HepG2 (cell line): ENCODE measurements around the gene TCAP. TPM values are rescaled to one million over a fixed set of nuclear protein-coding genes. Genes with fewer than 3 reads are reported as not detected.

Experiments used
- FOXA3 ChIP-seq: IDR thresholded peaks from 2 replicates; pipeline ENCODE4 v1.6.1; 2016; ENCODE audit warnings: missing genetic modification reagents, missing compliant biosample characterization
- GRHL1 ChIP-seq: sonication (generic); formaldehyde crosslinking; conservative IDR thresholded peaks from 2 replicates; pipeline ENCODE4 v1.8.0; 2022; ENCODE audit warnings: missing genetic modification reagents
- KLF12 ChIP-seq: sonication (generic); formaldehyde crosslinking; IDR thresholded peaks from 2 replicates; pipeline ENCODE4 v1.4.0; 2020; ENCODE audit warnings: missing genetic modification reagents, borderline replicate concordance
- NCOA2 ChIP-seq: sonication (generic); formaldehyde crosslinking; IDR thresholded peaks from 2 replicates; pipeline ENCODE4 v1.8.0; 2022; ENCODE audit warnings: inconsistent platforms
- PPARG ChIP-seq: conservative IDR thresholded peaks from 2 replicates; pipeline ENCODE4 v1.6.1; 2016; ENCODE audit warnings: missing biosample characterization, missing genetic modification reagents
- SMAD1 ChIP-seq: sonication (generic); formaldehyde crosslinking; IDR thresholded peaks from 2 replicates; pipeline ENCODE4 v1.4.0; 2020; ENCODE audit warnings: missing genetic modification reagents, low read depth, mild to moderate bottlenecking, borderline replicate concordance
- SP1 ChIP-seq, 2 experiments: fragments of 450-650 bp in 1 of 2; sonication (generic) in 1 of 2; formaldehyde crosslinking in 1 of 2; IDR thresholded peaks; 2 replicates each; pipeline versions ENCODE4 v1.4.0 to v1.6.1; 2016 to 2020; ENCODE audit warnings: missing genetic modification reagents in 1 of 2
- TFAP4 ChIP-seq: sonication (generic); IDR thresholded peaks from 2 replicates; pipeline ENCODE4 v1.6.1; 2016; ENCODE audit warnings: low read depth, borderline replicate concordance
- THAP11 ChIP-seq: IDR thresholded peaks from 2 replicates; pipeline ENCODE4 v1.6.1; 2016; ENCODE audit warnings: missing biosample characterization, missing genetic modification reagents
- ZKSCAN8 ChIP-seq: IDR thresholded peaks from 2 replicates; pipeline ENCODE4 v1.6.1; 2016; ENCODE audit warnings: borderline replicate concordance, missing genetic modification reagents, missing compliant biosample characterization
- ZNF12 ChIP-seq: sonication (generic); formaldehyde crosslinking; IDR thresholded peaks from 2 replicates; pipeline ENCODE4 v1.5.0; 2020; ENCODE audit warnings: missing genetic modification reagents
- ZNF143 ChIP-seq: sonication (generic); formaldehyde crosslinking; IDR thresholded peaks from 2 replicates; pipeline ENCODE4 v1.4.0; 2020; ENCODE audit warnings: missing genetic modification reagents
- ZNF577 ChIP-seq: sonication (generic); formaldehyde crosslinking; IDR thresholded peaks from 2 replicates; pipeline ENCODE4 v1.4.0; 2020; ENCODE audit warnings: mild to moderate bottlenecking, low read depth, missing genetic modification reagents, borderline replicate concordance
- ZNF580 ChIP-seq: IDR thresholded peaks from 2 replicates; pipeline ENCODE4 v1.6.1; 2016; ENCODE audit warnings: low read depth, borderline replicate concordance
- ZNF589 ChIP-seq: sonication (generic); formaldehyde crosslinking; conservative IDR thresholded peaks from 2 replicates; pipeline ENCODE4 v1.8.0; 2022; ENCODE audit warnings: mild to moderate bottlenecking, moderate library complexity, missing genetic modification reagents
- ZNF614 ChIP-seq: IDR thresholded peaks from 2 replicates; pipeline ENCODE4 v1.6.1; 2018; ENCODE audit warnings: missing biosample characterization, missing genetic modification reagents, inconsistent platforms, borderline replicate concordance
- polyA plus RNA-seq, 8 experiments: library from polyadenylated mRNA; depleted of rRNA in 3 of 8; stranded (reverse) in 7 of 8; unstranded in 1 of 8; fragments of >200 nt; fragmentation: Illumina TruSeq in 4 of 8; extraction: Trizol in 4 of 8; gene quantifications; 2 replicates each; pipeline versions ENCODE4 v1.2.1 to v1.2.3, GENCODE V29; 2011 to 2016; ENCODE audit warnings: low read depth in 4 of 8, missing spikeins in 1 of 8, mixed read lengths in 1 of 8; ENCODE audit not compliant: insufficient read depth in 1 of 8
- total RNA-seq, 5 experiments: library from RNA; depleted of rRNA; stranded (reverse); fragments of >200 nt; fragmentation: Illumina TruSeq; extraction: Trizol; gene quantifications; 2 replicates each; pipeline ENCODE4 v1.2.3, GENCODE V29; 2016; ENCODE audit warnings: low read depth in 1 of 5
- TF ChIP-seq, protein P1 (sequence below): sonication (generic); formaldehyde crosslinking; IDR thresholded peaks from 2 replicates; pipeline ENCODE4 v1.4.0; 2020; ENCODE audit warnings: mild to moderate bottlenecking, missing genetic modification reagents, borderline replicate concordance
- TF ChIP-seq, protein P2 (sequence below): sonication (generic); formaldehyde crosslinking; IDR thresholded peaks from 2 replicates; pipeline ENCODE4 v1.8.1; 2023; ENCODE audit warnings: mild to moderate bottlenecking, missing genetic modification reagents, borderline replicate concordance
- TF ChIP-seq, protein P3 (sequence below): sonication (generic); formaldehyde crosslinking; IDR thresholded peaks from 2 replicates; pipeline ENCODE4 v1.8.0; 2022; ENCODE audit warnings: mild to moderate bottlenecking, missing genetic modification reagents, moderate library complexity

The TCAP gene
- total and polyA plus RNA-seq, 2 of the 13 experiments (the other 11 are each of a cell fraction or from before 2014, with no cell fraction given), result 0.24 to 0.65 TPM

- peak; percentile 50; the same call in 1 of the 2 replicates for TF ChIP-seq FOXA3
- TF ChIP-seq GRHL1, result no peak
- TF ChIP-seq SMAD1 (CRISPR knock-in tag), result peak; percentile 40; the same call in 1 of the 2 replicates
- TF ChIP-seq KLF12 (CRISPR knock-in tag), result no peak
- TF ChIP-seq ZKSCAN8 (CRISPR knock-in tag), result 0 out of 2 replicates have a peak, but pooled peaks have one; percentile 26
- TF ChIP-seq TFAP4, result peak; percentile 93; the same call in 1 of the 2 replicates
- 0 out of 2 replicates have a peak, but pooled peaks have one; percentile 31 for TF ChIP-seq NCOA2 (CRISPR knock-in tag)
- TF ChIP-seq ZNF589 (CRISPR knock-in tag), result no peak
- TF ChIP-seq, protein P1, sequence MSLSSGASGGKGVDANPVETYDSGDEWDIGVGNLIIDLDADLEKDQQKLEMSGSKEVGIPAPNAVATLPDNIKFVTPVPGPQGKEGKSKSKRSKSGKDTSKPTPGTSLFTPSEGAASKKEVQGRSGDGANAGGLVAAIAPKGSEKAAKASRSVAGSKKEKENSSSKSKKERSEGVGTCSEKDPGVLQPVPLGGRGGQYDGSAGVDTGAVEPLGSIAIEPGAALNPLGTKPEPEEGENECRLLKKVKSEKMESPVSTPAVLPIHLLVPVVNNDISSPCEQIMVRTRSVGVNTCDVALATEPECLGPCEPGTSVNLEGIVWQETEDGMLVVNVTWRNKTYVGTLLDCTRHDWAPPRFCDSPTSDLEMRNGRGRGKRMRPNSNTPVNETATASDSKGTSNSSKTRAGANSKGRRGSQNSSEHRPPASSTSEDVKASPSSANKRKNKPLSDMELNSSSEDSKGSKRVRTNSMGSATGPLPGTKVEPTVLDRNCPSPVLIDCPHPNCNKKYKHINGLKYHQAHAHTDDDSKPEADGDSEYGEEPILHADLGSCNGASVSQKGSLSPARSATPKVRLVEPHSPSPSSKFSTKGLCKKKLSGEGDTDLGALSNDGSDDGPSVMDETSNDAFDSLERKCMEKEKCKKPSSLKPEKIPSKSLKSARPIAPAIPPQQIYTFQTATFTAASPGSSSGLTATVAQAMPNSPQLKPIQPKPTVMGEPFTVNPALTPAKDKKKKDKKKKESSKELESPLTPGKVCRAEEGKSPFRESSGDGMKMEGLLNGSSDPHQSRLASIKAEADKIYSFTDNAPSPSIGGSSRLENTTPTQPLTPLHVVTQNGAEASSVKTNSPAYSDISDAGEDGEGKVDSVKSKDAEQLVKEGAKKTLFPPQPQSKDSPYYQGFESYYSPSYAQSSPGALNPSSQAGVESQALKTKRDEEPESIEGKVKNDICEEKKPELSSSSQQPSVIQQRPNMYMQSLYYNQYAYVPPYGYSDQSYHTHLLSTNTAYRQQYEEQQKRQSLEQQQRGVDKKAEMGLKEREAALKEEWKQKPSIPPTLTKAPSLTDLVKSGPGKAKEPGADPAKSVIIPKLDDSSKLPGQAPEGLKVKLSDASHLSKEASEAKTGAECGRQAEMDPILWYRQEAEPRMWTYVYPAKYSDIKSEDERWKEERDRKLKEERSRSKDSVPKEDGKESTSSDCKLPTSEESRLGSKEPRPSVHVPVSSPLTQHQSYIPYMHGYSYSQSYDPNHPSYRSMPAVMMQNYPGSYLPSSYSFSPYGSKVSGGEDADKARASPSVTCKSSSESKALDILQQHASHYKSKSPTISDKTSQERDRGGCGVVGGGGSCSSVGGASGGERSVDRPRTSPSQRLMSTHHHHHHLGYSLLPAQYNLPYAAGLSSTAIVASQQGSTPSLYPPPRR (CRISPR knock-in tag), result 0 out of 2 replicates have a peak, but pooled peaks have one; percentile 16
- TF ChIP-seq THAP11 (CRISPR knock-in tag), result 0 out of 2 replicates have a peak, but pooled peaks have one; percentile 25
- TF ChIP-seq, protein P2, sequence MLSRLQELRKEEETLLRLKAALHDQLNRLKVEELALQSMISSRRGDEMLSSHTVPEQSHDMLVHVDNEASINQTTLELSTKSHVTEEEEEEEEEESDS (CRISPR knock-in tag), result no peak
- TF ChIP-seq ZNF577, result no peak
- peak; percentile 46; the same call in 1 of the 2 replicates for TF ChIP-seq ZNF614 (CRISPR knock-in tag)
- peak; percentile 77; the same call in 1 of the 2 replicates for TF ChIP-seq ZNF580 (CRISPR knock-in tag)
- no peak for TF ChIP-seq SP1 (IDR thresholded peaks at IDR 0.05)
- peak; percentile 17; the same call in 1 of the 2 replicates for TF ChIP-seq SP1 (CRISPR knock-in tag; IDR thresholded peaks at IDR 0.05)
- peak; percentile 71 for TF ChIP-seq PPARG
- TF ChIP-seq ZNF12, result 0 out of 2 replicates have a peak, but pooled peaks have one; percentile 40
- TF ChIP-seq ZNF143 (CRISPR knock-in tag), result no peak
- TF ChIP-seq, protein P3, sequence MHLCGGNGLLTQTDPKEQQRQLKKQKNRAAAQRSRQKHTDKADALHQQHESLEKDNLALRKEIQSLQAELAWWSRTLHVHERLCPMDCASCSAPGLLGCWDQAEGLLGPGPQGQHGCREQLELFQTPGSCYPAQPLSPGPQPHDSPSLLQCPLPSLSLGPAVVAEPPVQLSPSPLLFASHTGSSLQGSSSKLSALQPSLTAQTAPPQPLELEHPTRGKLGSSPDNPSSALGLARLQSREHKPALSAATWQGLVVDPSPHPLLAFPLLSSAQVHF (CRISPR knock-in tag), result no peak
Observed at GRCh38 chr17:39653662-39654331, 11.4 kb upstream of the TCAP start (continued).
